Measurements from ENCODE around the gene TARBP1. TPM values are rescaled to one million over a fixed set of nuclear protein-coding genes. Genes with fewer than 3 reads are reported as not detected.

The TARBP1 gene
- total RNA-seq, 4 donors from 2014 or later = 19.9 to 44.4 (median 27.6) TPM

GRCh38 chr1:234525099-234525799, 46.3 kb upstream of the TARBP1 start:
- intact Hi-C loops (cut with DNase I; ENCODE audit: low total_unique reads) (no loop called here), in situ Hi-C loops (cut with MboI; ENCODE audit: low pct_ligation_motif_present in 1 of 4, low pct_unique_long_range_greater_than_20kb in 1 of 4, low sequenced_read_pairs in 3 of 4) (no loop called here)
- H3K36me3 ChIP-seq = no peaks in the 10 kb centered on the region
- H3K4me3 ChIP-seq = no peak overlapping the region
- H3K27me3 ChIP-seq = no peaks in the 10 kb centered on the region
- TF ChIP-seq EP300 (IDR thresholded peaks at IDR 0.05; ENCODE audit: low read depth) (no peak), CTCF (IDR thresholded peaks at IDR 0.05) (no peak), POLR2AphosphoS5 (IDR thresholded peaks at IDR 0.05) (no peak), POLR2A (IDR thresholded peaks at IDR 0.05) (no peak)
- WGBS, 2 donors (ENCODE audit: low coverage in 1 of 2) = 74 to 81% methylated on average over 3 to 5 of the region's 5 CpGs
- DNase-seq = no peak
- peak overlapping the region in 2 of 4 donors; percentile 84 to 86 for H3K27ac ChIP-seq
- H3K4me1 ChIP-seq = peaks cover 14 to 36% (median 20%) of the 10 kb centered on the region in 4 donors
- H3K9me3 ChIP-seq = no peaks in the 10 kb centered on the region

GRCh38 chr1:234521836-234522235, 42.9 kb upstream of the TARBP1 start:
- Histone ChIP-seq H3K27ac (peak overlapping the region; percentile 82 to 86 (median 84)), H3K9me3 (no peaks in the 10 kb centered on the region), H3K27me3 (no peaks in the 10 kb centered on the region), H3K4me1 (peaks cover 11 to 23% (median 16%) of the 10 kb centered on the region in 4 donors), H3K36me3 (no peaks in the 10 kb centered on the region), H3K4me3 (no peak overlapping the region)
- WGBS, 2 donors (ENCODE audit: low coverage in 1 of 2) = 96% methylated on average over 5 of the region's 5 CpGs; no CpG with 5 or more reads in 1 of the 2 donors
- intact Hi-C loops (cut with DNase I; ENCODE audit: low total_unique reads) (loop anchor here (1.0 kb wide), 1 partner anchor 200 kb away; no protein-coding TSS in a partner anchor), in situ Hi-C loops (cut with MboI; ENCODE audit: low pct_ligation_motif_present in 1 of 4, low pct_unique_long_range_greater_than_20kb in 1 of 4, low sequenced_read_pairs in 3 of 4) (no loop called here)
- no peak for DNase-seq
- TF ChIP-seq EP300 (IDR thresholded peaks at IDR 0.05; ENCODE audit: low read depth) (no peak), POLR2A (IDR thresholded peaks at IDR 0.05) (no peak), POLR2AphosphoS5 (IDR thresholded peaks at IDR 0.05) (no peak)

- TF ChIP-seq POLR2A (IDR thresholded peaks at IDR 0.05) = no peak
- no peak for TF ChIP-seq POLR2AphosphoS5 (IDR thresholded peaks at IDR 0.05)
- TF ChIP-seq CTCF (IDR thresholded peaks at IDR 0.05) = no peak
- TF ChIP-seq EP300 (IDR thresholded peaks at IDR 0.05; ENCODE audit: low read depth) = no peak
- no peaks in the 10 kb centered on the region for H3K27me3 ChIP-seq
- H3K4me3 ChIP-seq = no peak overlapping the region
- no peak for DNase-seq
- H3K4me1 ChIP-seq = peaks cover 11 to 23% (median 16%) of the 10 kb centered on the region in 4 donors
- in situ Hi-C loops (cut with MboI; ENCODE audit: low pct_ligation_motif_present in 1 of 4, low pct_unique_long_range_greater_than_20kb in 1 of 4, low sequenced_read_pairs in 3 of 4) (no loop called here), intact Hi-C loops (cut with DNase I; ENCODE audit: low total_unique reads) (loop anchor here (1.0 kb wide), 1 partner anchor 201 kb away; no protein-coding TSS in a partner anchor)
- WGBS, 2 donors (ENCODE audit: low coverage in 1 of 2) = 78 to 90% methylated on average over 4 to 6 of the region's 6 CpGs
- H3K36me3 ChIP-seq = no peaks in the 10 kb centered on the region
- H3K9me3 ChIP-seq = no peaks in the 10 kb centered on the region
- H3K27ac ChIP-seq = peak overlapping the region in 2 of 4 donors; percentile 82 to 84
These were observed 42.2 kb upstream of the TARBP1 start for GRCh38 chr1:234520908-234521817.

GRCh38 chr1:234519506-234519905, 40.5 kb upstream of the TARBP1 start:
- Histone ChIP-seq H3K27ac (peak overlapping the region in 1 of 4 donors; percentile 38), H3K4me1 (peaks cover 11 to 34% (median 17%) of the 10 kb centered on the region in 4 donors), H3K27me3 (no peaks in the 10 kb centered on the region), H3K9me3 (no peaks in the 10 kb centered on the region), H3K36me3 (no peaks in the 10 kb centered on the region), H3K4me3 (no peak overlapping the region)
- in situ Hi-C loops (cut with MboI; ENCODE audit: low pct_ligation_motif_present in 1 of 4, low pct_unique_long_range_greater_than_20kb in 1 of 4, low sequenced_read_pairs in 3 of 4) (no loop called here), intact Hi-C loops (cut with DNase I; ENCODE audit: low total_unique reads) (no loop called here)
- TF ChIP-seq EP300 (IDR thresholded peaks at IDR 0.05; ENCODE audit: low read depth) (no peak), CTCF (IDR thresholded peaks at IDR 0.05) (no peak), POLR2AphosphoS5 (IDR thresholded peaks at IDR 0.05) (no peak), POLR2A (IDR thresholded peaks at IDR 0.05) (no peak)
- 81 to 90% methylated on average over 3 to 10 of the region's 10 CpGs for WGBS, 2 donors (ENCODE audit: low coverage in 1 of 2)
- no peak for DNase-seq

Measured in transverse colon (tissue), 4 donors.